Heart left ventricle (tissue), 13 donors: ENCODE measurements around the gene WIPF1.

Source experiments
- POLR2A ChIP-seq, 2 donors: fragments of 450-650 bp; IDR thresholded peaks; one replicate each; pipeline ENCODE4 v1.6.1; 2017; ENCODE audit warnings: antibody characterized with exemption in 2 of 2, mild to moderate bottlenecking in 2 of 2, moderate library complexity in 2 of 2
- TF ChIP-seq, protein P1 (sequence below), 12 donors: fragments of 200-600 bp; sonication (generic) in 4 of 12; IDR thresholded peaks; one replicate each; pipeline versions ENCODE4 v1.5.0 to v1.8.0; 2018 to 2022; ENCODE audit warnings: antibody characterized with exemption in 12 of 12, mild to moderate bottlenecking in 5 of 12
- donor health status: ischemic (EF 13 %, LVEDD 7.1; RV severe dilation, severe dysfunction).
- donor health status: DM: no; HTN: yes; CAD: no.
- donor health status: DM: no; HTN: no; CAD: no.
- donor health status: ischemic (EF 25% LVEDD 6.9; RV normal size, moderate dysfunction).
- donor health status: ischemic (EF 25% LVEDD 5.7; RV mildly dilated, moderate dysfunction).
- donor health status: ischemic (EF 35%, LVEDD 5.7; RV mildly dilated, moderate dysfunction).
- donor health status: nonischemic (EF 11% LVEDD 7.7; RV severe dilation, severe dysfunction).
- donor health status: DM: yes; HTN: yes; CAD: no.
- donor health status: PGD.
- donor health status: ischemic (EF 29% LVEDD 5.4; RV normal size, mild dysfunction).
- donor health status: nonischemic (EF 23%, LVEDD 6.1; RV moderate dilation, normal function).

DNA sequence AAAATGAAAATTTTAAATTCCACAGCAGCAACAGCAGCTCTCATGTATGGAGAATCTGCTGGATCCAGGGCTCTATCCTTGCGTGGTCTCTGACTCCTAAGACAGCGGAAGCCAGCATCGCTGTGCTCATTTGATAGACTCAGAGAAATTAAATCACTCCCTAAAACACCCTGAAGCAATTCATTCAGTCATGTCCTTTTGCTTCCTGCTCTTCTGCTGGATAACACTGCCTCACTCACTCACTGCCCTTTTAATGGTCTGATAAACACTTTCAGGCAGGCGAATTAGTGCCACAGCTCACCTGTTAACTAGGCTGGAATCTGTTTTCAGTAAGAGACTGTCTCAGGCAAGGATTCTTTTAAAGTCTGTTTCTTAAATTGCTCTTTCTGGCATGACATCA, 10.0 kb downstream of the WIPF1 start:
- TF ChIP-seq, protein P1, sequence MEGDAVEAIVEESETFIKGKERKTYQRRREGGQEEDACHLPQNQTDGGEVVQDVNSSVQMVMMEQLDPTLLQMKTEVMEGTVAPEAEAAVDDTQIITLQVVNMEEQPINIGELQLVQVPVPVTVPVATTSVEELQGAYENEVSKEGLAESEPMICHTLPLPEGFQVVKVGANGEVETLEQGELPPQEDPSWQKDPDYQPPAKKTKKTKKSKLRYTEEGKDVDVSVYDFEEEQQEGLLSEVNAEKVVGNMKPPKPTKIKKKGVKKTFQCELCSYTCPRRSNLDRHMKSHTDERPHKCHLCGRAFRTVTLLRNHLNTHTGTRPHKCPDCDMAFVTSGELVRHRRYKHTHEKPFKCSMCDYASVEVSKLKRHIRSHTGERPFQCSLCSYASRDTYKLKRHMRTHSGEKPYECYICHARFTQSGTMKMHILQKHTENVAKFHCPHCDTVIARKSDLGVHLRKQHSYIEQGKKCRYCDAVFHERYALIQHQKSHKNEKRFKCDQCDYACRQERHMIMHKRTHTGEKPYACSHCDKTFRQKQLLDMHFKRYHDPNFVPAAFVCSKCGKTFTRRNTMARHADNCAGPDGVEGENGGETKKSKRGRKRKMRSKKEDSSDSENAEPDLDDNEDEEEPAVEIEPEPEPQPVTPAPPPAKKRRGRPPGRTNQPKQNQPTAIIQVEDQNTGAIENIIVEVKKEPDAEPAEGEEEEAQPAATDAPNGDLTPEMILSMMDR (IDR thresholded peaks at IDR 0.05), result no peak
- no peak for TF ChIP-seq POLR2A (IDR thresholded peaks at IDR 0.05)
